HepG2 (cell line): ENCODE data around the gene CREBBP. TPM values are rescaled to one million over a fixed set of nuclear protein-coding genes. Genes with fewer than 3 reads are reported as not detected.

Experiments
- ASH2L ChIP-seq: fragments of 300-600, 200-600 bp; sonication (generic); IDR thresholded peaks from 2 replicates; pipeline ENCODE4 v1.7.0; 2017; ENCODE audit warnings: low read depth, mild to moderate bottlenecking, moderate library complexity, mixed read lengths, low read length; ENCODE audit not compliant: insufficient read length
- ATF4 ChIP-seq, 2 experiments: fragments of 450-650 bp in 1 of 2; sonication (generic) in 1 of 2; formaldehyde crosslinking; IDR thresholded peaks; 2 replicates each; pipeline versions ENCODE4 v1.5.0 to v1.8.0; 2020 to 2022; ENCODE audit warnings: mild to moderate bottlenecking in 1 of 2, missing genetic modification reagents in 1 of 2
- CAMTA2 ChIP-seq: sonication (generic); formaldehyde crosslinking; IDR thresholded peaks from 2 replicates; pipeline ENCODE4 v1.4.0; 2020; ENCODE audit warnings: mild to moderate bottlenecking, missing genetic modification reagents, borderline replicate concordance
- GATA4 ChIP-seq: sonication (generic); IDR thresholded peaks from 2 replicates; pipeline ENCODE4 v1.6.1; 2016; ENCODE audit warnings: antibody characterized with exemption, low read depth, borderline replicate concordance
- IRX3 ChIP-seq: sonication (generic); formaldehyde crosslinking; IDR thresholded peaks from 2 replicates; pipeline ENCODE4 v1.8.1; 2023; ENCODE audit warnings: mild to moderate bottlenecking, low read depth, missing genetic modification reagents, borderline replicate concordance
- JDP2 ChIP-seq: sonication (generic); formaldehyde crosslinking; IDR thresholded peaks from 2 replicates; pipeline ENCODE4 v1.8.1; 2022; ENCODE audit warnings: missing genetic modification reagents, borderline replicate concordance
- KDM5A ChIP-seq: fragments of 200-600 bp; sonication (generic); IDR thresholded peaks from 2 replicates; pipeline ENCODE4 v1.7.0; 2018; ENCODE audit warnings: antibody characterized with exemption, mild to moderate bottlenecking, low read length, borderline replicate concordance
- KLF15 ChIP-seq: sonication (generic); formaldehyde crosslinking; IDR thresholded peaks from 2 replicates; pipeline ENCODE4 v1.8.1; 2023; ENCODE audit warnings: borderline replicate concordance, mild to moderate bottlenecking, inconsistent platforms, missing genetic modification reagents, mixed read lengths
- PHB2 ChIP-seq: fragments of 450-650 bp; IDR thresholded peaks from 2 replicates; pipeline ENCODE4 v1.6.1; 2018; ENCODE audit not compliant: partially characterized antibody
- RBFOX2 ChIP-seq: fragments of 200-400 bp; formaldehyde crosslinking; IDR thresholded peaks from 2 replicates; pipeline ENCODE4 v1.6.1; 2017; ENCODE audit warnings: low read depth, mild to moderate bottlenecking, low read length
- RELA ChIP-seq: sonication (generic); formaldehyde crosslinking; IDR thresholded peaks from 2 replicates; pipeline ENCODE4 v1.4.0; 2020; ENCODE audit warnings: missing genetic modification reagents
- REXO4 ChIP-seq: sonication (generic); formaldehyde crosslinking; IDR thresholded peaks from 2 replicates; pipeline ENCODE4 v1.8.0; 2022; ENCODE audit warnings: missing genetic modification reagents, mild to moderate bottlenecking, borderline replicate concordance
- RFX1 ChIP-seq: fragments of 450-650 bp; IDR thresholded peaks from 2 replicates; pipeline ENCODE4 v1.6.1; 2017
- TEAD2 ChIP-seq: sonication (generic); formaldehyde crosslinking; IDR thresholded peaks from 2 replicates; pipeline ENCODE4 v1.9.0; 2021; ENCODE audit warnings: missing genetic modification reagents
- ZNF251 ChIP-seq: sonication (generic); formaldehyde crosslinking; IDR thresholded peaks from 2 replicates; pipeline ENCODE4 v1.9.0; 2021; ENCODE audit warnings: mild to moderate bottlenecking, missing genetic modification reagents
- ZNF331 ChIP-seq: sonication (generic); formaldehyde crosslinking; IDR thresholded peaks from 2 replicates; pipeline ENCODE4 v1.4.0; 2020; ENCODE audit warnings: missing genetic modification reagents
- ZNF333 ChIP-seq: sonication (generic); formaldehyde crosslinking; IDR thresholded peaks from 2 replicates; pipeline ENCODE4 v1.4.0; 2020; ENCODE audit warnings: mild to moderate bottlenecking, missing genetic modification reagents, borderline replicate concordance
- ZNF431 ChIP-seq: sonication (generic); formaldehyde crosslinking; IDR thresholded peaks from 2 replicates; pipeline ENCODE4 v1.9.0; 2022; ENCODE audit warnings: missing genetic modification reagents, low read depth, mild to moderate bottlenecking, borderline replicate concordance
- ZNF513 ChIP-seq: sonication (generic); formaldehyde crosslinking; conservative IDR thresholded peaks from 2 replicates; pipeline ENCODE4 v1.5.0; 2020; ENCODE audit warnings: missing genetic modification reagents
- ZNF577 ChIP-seq: sonication (generic); formaldehyde crosslinking; IDR thresholded peaks from 2 replicates; pipeline ENCODE4 v1.4.0; 2020; ENCODE audit warnings: mild to moderate bottlenecking, low read depth, missing genetic modification reagents, borderline replicate concordance
- ZNF609 ChIP-seq: sonication (generic); formaldehyde crosslinking; IDR thresholded peaks from 2 replicates; pipeline ENCODE4 v1.4.0; 2020; ENCODE audit warnings: mild to moderate bottlenecking, missing genetic modification reagents, borderline replicate concordance
- polyA plus RNA-seq, 8 experiments: library from polyadenylated mRNA; depleted of rRNA in 3 of 8; stranded (reverse) in 7 of 8; unstranded in 1 of 8; fragments of >200 nt; fragmentation: Illumina TruSeq in 4 of 8; extraction: Trizol in 4 of 8; gene quantifications; 2 replicates each; pipeline versions ENCODE4 v1.2.1 to v1.2.3, GENCODE V29; 2011 to 2016; ENCODE audit warnings: low read depth in 4 of 8, missing spikeins in 1 of 8, mixed read lengths in 1 of 8; ENCODE audit not compliant: insufficient read depth in 1 of 8
- total RNA-seq, 5 experiments: library from RNA; depleted of rRNA; stranded (reverse); fragments of >200 nt; fragmentation: Illumina TruSeq; extraction: Trizol; gene quantifications; 2 replicates each; pipeline ENCODE4 v1.2.3, GENCODE V29; 2016; ENCODE audit warnings: low read depth in 1 of 5

Gene CREBBP
- total and polyA plus RNA-seq, 2 of the 13 experiments (the other 11 are each of a cell fraction or from before 2014, with no cell fraction given): 5.3 to 10.4 TPM

GRCh38 chr16:3717235-3718018 lies 163.1 kb downstream of the CREBBP start, which contains the start of gene TRAP1 (continued):
- TF ChIP-seq REXO4 (CRISPR knock-in tag): peak; percentile 66; the same call in 1 of the 2 replicates
- TF ChIP-seq ZNF333 (CRISPR knock-in tag): no peak; the same call in 1 of the 2 replicates
- no peak for TF ChIP-seq ZNF331 (CRISPR knock-in tag)
- no peak for TF ChIP-seq RELA
- peak; percentile 88; the same call in 1 of the 2 replicates for TF ChIP-seq IRX3 (CRISPR knock-in tag)
- no peak for TF ChIP-seq ZNF513 (CRISPR knock-in tag)
- peak in 1 of 2 experiments; percentile 8; a peak in 1 of 4 replicates for TF ChIP-seq ATF4 (CRISPR knock-in tag; IDR thresholded peaks at IDR 0.05)
- TF ChIP-seq PHB2: no peak
- peak; percentile 80 for TF ChIP-seq ZNF431 (CRISPR knock-in tag)
- peak; percentile 75; the same call in 1 of the 2 replicates for TF ChIP-seq CAMTA2 (CRISPR knock-in tag)
- no peak for TF ChIP-seq ZNF251
- no peak for TF ChIP-seq ZNF609
- TF ChIP-seq ZNF577 (CRISPR knock-in tag): no peak
- peak; percentile 49; the same call in 1 of the 2 replicates for TF ChIP-seq KDM5A
- TF ChIP-seq KLF15: no peak
- TF ChIP-seq ASH2L: peak; percentile 89
- TF ChIP-seq RFX1: 0 out of 2 replicates have a peak, but pooled peaks have one; percentile 6
- peak; percentile 90 for TF ChIP-seq RBFOX2
- no peak; the same call in 1 of the 2 replicates for TF ChIP-seq GATA4
- no peak for TF ChIP-seq JDP2 (CRISPR knock-in tag)
- no peak for TF ChIP-seq TEAD2 (CRISPR knock-in tag)
- TF ChIP-seq, all 625 proteins: peak for 215
